ENCODE measurements around the gene IDUA.

IDUA gene

GRCh38 chr4:948101-948935 is 38.5 kb upstream of the IDUA start:
- DNase-seq (ENCODE audit: insufficient read length, low spot score), result no peak
- FAIRE-seq, result no peak
- TF ChIP-seq CTCF (IDR thresholded peaks at IDR 0.05; ENCODE audit: insufficient read depth, missing control alignments), result no peak

GRCh38 chr4:948936-949300 is 37.9 kb upstream of the IDUA start:
- no peak for TF ChIP-seq CTCF (IDR thresholded peaks at IDR 0.05; ENCODE audit: insufficient read depth, missing control alignments)
- no peak for FAIRE-seq
- no peak for DNase-seq (ENCODE audit: insufficient read length, low spot score)

GRCh38 chr4:949656-950055 is 37.2 kb upstream of the IDUA start:
- FAIRE-seq (no peak), DNase-seq (ENCODE audit: insufficient read length, low spot score) (no peak)
- no peak for TF ChIP-seq CTCF (IDR thresholded peaks at IDR 0.05; ENCODE audit: insufficient read depth, missing control alignments)

GRCh38 chr4:950136-951020 is 36.5 kb upstream of the IDUA start:
- FAIRE-seq, result no peak
- no peak for TF ChIP-seq CTCF (IDR thresholded peaks at IDR 0.05; ENCODE audit: insufficient read depth, missing control alignments)
- no peak for DNase-seq (ENCODE audit: insufficient read length, low spot score)

- FAIRE-seq (no peak), DNase-seq (ENCODE audit: insufficient read length, low spot score) (no peak)
- no peak for TF ChIP-seq CTCF (IDR thresholded peaks at IDR 0.05; ENCODE audit: insufficient read depth, missing control alignments)
These were observed 35.7 kb upstream of the IDUA start for GRCh38 chr4:951186-951585.

GRCh38 chr4:951594-952468 is 35.0 kb upstream of the IDUA start:
- FAIRE-seq, result no peak
- no peak for TF ChIP-seq CTCF (IDR thresholded peaks at IDR 0.05; ENCODE audit: insufficient read depth, missing control alignments)

More at GRCh38 chr4:951594-952468, 35.0 kb upstream of the IDUA start:
- no peak for DNase-seq (ENCODE audit: insufficient read length, low spot score)

Data from D721Med (cell line).